ENCODE data around the gene BORCS5. TPM values are rescaled to one million over a fixed set of nuclear protein-coding genes. Genes with fewer than 3 reads are reported as not detected.
"Not testable (repeated sequence)": the region's sequence is repeated elsewhere in the genome, so short reads cannot be mapped to it uniquely, and the experiment has no call there.

BORCS5 gene
- total and polyA plus RNA-seq, 3 experiments from 2014 or later, result 22.0 to 39.7 (median 36.4) TPM

DNA sequence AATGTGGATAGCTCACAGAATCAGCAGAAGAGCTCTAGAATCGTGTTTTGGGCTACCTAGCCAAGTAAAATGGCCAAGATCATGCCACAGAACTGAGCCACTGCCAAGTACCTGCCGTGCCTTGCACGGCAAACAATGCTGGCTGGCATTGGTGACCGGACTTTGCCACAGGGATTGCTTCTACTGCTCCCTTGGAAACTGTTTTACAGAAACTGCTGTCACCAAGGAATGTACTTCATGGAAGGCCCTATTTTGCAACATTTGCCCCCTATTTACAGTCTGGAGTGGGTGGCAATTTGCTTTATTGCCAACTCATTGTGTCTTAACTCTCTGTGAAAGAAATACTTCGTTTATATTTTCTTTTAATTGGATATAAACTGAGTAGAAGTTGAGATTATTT is 49.0 kb downstream of the BORCS5 start:
- H3K4me3 Mint-ChIP-seq, result no peak overlapping the region
- no peaks in the 10 kb centered on the region for H3K27me3 Mint-ChIP-seq
- H3K9me3 Mint-ChIP-seq, result no peaks in the 10 kb centered on the region
- Histone ChIP-seq H3K4me1 (ENCODE audit: insufficient read depth, low read length) (peaks cover 18% of the 10 kb centered on the region), H3K27ac (ENCODE audit: low read depth, low read length) (no peak overlapping the region), H3K4me3 (ENCODE audit: low read length) (no peak overlapping the region), H3K27me3 (ENCODE audit: insufficient read depth, low read length, poor library complexity, severe bottlenecking) (no peaks in the 10 kb centered on the region), H3K9me3 (ENCODE audit: low read length) (no peaks in the 10 kb centered on the region), H3K36me3 (ENCODE audit: insufficient read depth, low read length) (no peaks in the 10 kb centered on the region)
- ChIA-PET CTCF (no interaction called here), POLR2A (no interaction called here)
- H3K36me3 Mint-ChIP-seq, result peaks cover 7 to 11% (median 7%) of the 10 kb centered on the region in 3 donors
- H3K4me1 Mint-ChIP-seq, result peaks cover 30 to 60% (median 58%) of the 10 kb centered on the region in 3 donors
- H3K27ac Mint-ChIP-seq, result peak overlapping the region in 2 of 8 donors; percentile 36 to 56
- no peak for DNase-seq

DNA sequence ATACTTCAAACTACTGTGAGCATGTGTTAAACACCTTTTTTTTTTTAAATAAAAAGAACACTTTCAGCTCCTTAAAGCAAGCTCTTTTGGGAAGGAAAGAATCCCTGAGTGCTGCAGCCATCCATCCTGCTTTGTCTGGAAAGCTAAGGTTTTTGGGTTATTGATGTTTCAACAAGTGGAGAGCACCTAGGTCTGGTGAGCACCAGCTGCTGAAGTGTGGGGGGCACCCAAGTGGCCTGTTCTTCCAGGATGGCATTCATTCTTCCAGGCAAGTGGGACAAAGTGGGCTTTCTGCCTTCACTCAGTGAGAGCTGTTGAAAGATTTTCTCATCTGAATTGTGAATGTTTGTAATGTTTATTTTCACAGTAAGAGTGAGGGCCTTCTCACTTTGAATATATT is 49.9 kb downstream of the BORCS5 start:
- POLR2A ChIA-PET, result interaction anchor here (0.7 kb wide), 1 partner anchor 131 kb away, joined by 3 read pairs; no protein-coding TSS in a partner anchor

DNA sequence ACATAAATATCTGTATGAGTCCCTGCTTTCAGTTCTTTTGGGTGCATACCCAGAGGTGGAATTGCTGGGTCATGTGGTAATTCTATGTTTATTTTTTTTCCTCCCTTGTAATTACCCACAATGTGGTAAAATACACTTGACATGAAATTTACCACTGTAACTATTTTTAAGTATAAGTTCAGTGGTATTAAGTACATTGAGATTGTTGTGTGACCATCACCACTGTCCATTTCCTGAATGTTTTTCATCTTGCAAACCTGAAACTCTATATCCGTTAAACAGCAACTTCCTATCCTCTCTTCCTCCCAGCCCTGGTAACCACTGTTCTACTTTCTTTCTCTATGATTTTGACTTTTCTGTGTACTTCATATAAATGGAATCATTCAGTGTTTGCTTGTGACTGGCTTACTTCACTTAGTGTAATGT is 51.4 kb downstream of the BORCS5 start:
- H3K36me3 Mint-ChIP-seq, result peaks cover 5 to 12% (median 11%) of the 10 kb centered on the region in 3 donors
- POLR2A ChIA-PET, result no interaction called here
- DNase-seq, result peak in 1 of 5 donors; percentile 16

More for the DNA sequence above, 49.9 kb downstream of the BORCS5 start:
- H3K4me1 ChIP-seq (ENCODE audit: insufficient read depth, low read length), result peaks cover 18% of the 10 kb centered on the region
- no peaks in the 10 kb centered on the region for H3K27me3 ChIP-seq (ENCODE audit: insufficient read depth, low read length, poor library complexity, severe bottlenecking)
- Mint-ChIP-seq H3K4me1 (peaks cover 32 to 65% (median 60%) of the 10 kb centered on the region in 3 donors), H3K4me3 (no peak overlapping the region), H3K27me3 (no peaks in the 10 kb centered on the region), H3K27ac (peak overlapping the region in 6 of 8 donors; percentile 1 to 78 (median 35)), H3K9me3 (no peaks in the 10 kb centered on the region), H3K36me3 (peaks cover 9 to 13% (median 11%) of the 10 kb centered on the region in 3 donors)
- H3K27ac ChIP-seq (ENCODE audit: low read depth, low read length), result no peak overlapping the region
- H3K9me3 ChIP-seq (ENCODE audit: low read length), result no peaks in the 10 kb centered on the region
- DNase-seq, result no peak
- H3K4me3 ChIP-seq (ENCODE audit: low read length), result no peak overlapping the region
- CTCF ChIA-PET, result no interaction called here
- H3K36me3 ChIP-seq (ENCODE audit: insufficient read depth, low read length), result no peaks in the 10 kb centered on the region

DNA sequence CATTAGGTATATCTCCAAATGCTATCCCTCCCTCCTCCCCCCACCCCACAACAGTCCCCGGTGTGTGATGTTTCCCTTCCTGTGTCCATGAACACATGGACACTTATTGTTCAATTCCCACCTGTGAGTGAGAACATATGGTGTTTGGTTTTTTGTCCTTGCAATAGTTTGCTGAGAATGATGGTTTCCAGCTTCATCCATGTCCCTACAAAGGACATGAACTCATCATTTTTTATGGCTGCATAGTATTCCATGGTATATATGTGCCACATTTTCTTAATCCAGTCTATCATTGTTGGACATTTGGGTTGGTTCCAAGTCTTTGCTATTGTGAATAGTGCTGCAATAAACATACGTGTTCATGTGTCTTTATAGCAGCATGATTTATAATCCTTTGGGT is 52.5 kb downstream of the BORCS5 start:
- H3K27me3 Mint-ChIP-seq; H3K9me3 Mint-ChIP-seq; CTCF ChIA-PET; H3K9me3 ChIP-seq (ENCODE audit: low read length); H3K4me3 ChIP-seq (ENCODE audit: low read length); DNase-seq; H3K4me3 Mint-ChIP-seq; H3K27ac ChIP-seq (ENCODE audit: low read depth, low read length); H3K36me3 Mint-ChIP-seq; H3K36me3 ChIP-seq (ENCODE audit: insufficient read depth, low read length); H3K27me3 ChIP-seq (ENCODE audit: insufficient read depth, low read length, poor library complexity, severe bottlenecking); H3K4me1 ChIP-seq (ENCODE audit: insufficient read depth, low read length); POLR2A ChIA-PET: not testable (repeated sequence)
- Mint-ChIP-seq H3K4me1 (peaks cover 23 to 50% (median 47%) of the 10 kb centered on the region in 3 donors), H3K27ac (peak overlapping the region in 3 of 8 donors; percentile 28 to 77 (median 38))

More for the DNA sequence above, 51.4 kb downstream of the BORCS5 start:
- H3K4me1 Mint-ChIP-seq, result peaks cover 25 to 60% (median 58%) of the 10 kb centered on the region in 3 donors
- H3K9me3 Mint-ChIP-seq, result no peaks in the 10 kb centered on the region
- no peak overlapping the region for H3K4me3 ChIP-seq (ENCODE audit: low read length)
- H3K36me3 ChIP-seq (ENCODE audit: insufficient read depth, low read length), result no peaks in the 10 kb centered on the region
- H3K27ac ChIP-seq (ENCODE audit: low read depth, low read length), result no peak overlapping the region
- peak overlapping the region in 5 of 7 donors; percentile 1 to 52 (median 27) for H3K4me3 Mint-ChIP-seq
- no peaks in the 10 kb centered on the region for H3K27me3 Mint-ChIP-seq
- CTCF ChIA-PET, result no interaction called here
- H3K9me3 ChIP-seq (ENCODE audit: low read length), result no peaks in the 10 kb centered on the region
- H3K4me1 ChIP-seq (ENCODE audit: insufficient read depth, low read length), result peaks cover 18% of the 10 kb centered on the region
- H3K27ac Mint-ChIP-seq, result peak overlapping the region; percentile 22 to 83 (median 60)
- H3K27me3 ChIP-seq (ENCODE audit: insufficient read depth, low read length, poor library complexity, severe bottlenecking), result no peaks in the 10 kb centered on the region

DNA sequence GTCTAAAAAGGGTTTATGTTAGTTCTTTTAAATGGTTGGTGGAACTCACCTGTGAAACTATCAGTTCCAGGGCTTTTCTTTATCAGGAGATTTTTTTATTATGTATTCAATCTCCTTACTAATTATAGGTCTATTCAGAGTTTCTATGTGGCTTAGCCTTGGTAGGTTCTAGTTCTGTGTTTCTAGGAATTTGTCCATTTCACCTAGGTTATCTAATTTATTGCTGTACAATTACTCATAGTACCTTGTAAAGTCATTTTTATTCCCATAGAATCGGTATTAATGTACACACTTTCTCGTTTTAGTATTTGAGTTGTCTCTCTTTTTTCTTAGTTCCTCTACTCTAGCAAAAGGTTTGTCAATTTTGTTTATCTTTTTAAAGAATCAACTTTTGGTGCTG is 59.0 kb downstream of the BORCS5 start:
- Mint-ChIP-seq H3K9me3 (peaks cover 0 to 8% (median 3%) of the 10 kb centered on the region in 5 donors), H3K4me1 (peaks cover 21 to 44% (median 34%) of the 10 kb centered on the region in 3 donors), H3K36me3 (peaks cover 10 to 16% (median 14%) of the 10 kb centered on the region in 3 donors), H3K27me3 (peaks cover 0 to 1% of the 10 kb centered on the region in 2 donors), H3K27ac (peak overlapping the region in 6 of 8 donors; percentile 29 to 81 (median 58)), H3K4me3 (peak overlapping the region in 1 of 7 donors; percentile 8)
- Histone ChIP-seq H3K9me3 (ENCODE audit: low read length) (no peaks in the 10 kb centered on the region), H3K27ac (ENCODE audit: low read depth, low read length) (no peak overlapping the region), H3K4me3 (ENCODE audit: low read length) (no peak overlapping the region), H3K27me3 (ENCODE audit: insufficient read depth, low read length, poor library complexity, severe bottlenecking) (no peaks in the 10 kb centered on the region), H3K36me3 (ENCODE audit: insufficient read depth, low read length) (no peaks in the 10 kb centered on the region), H3K4me1 (ENCODE audit: insufficient read depth, low read length) (no peaks in the 10 kb centered on the region)
- CTCF ChIA-PET, result no interaction called here
- POLR2A ChIA-PET, result no interaction called here
- DNase-seq, result no peak

DNA sequence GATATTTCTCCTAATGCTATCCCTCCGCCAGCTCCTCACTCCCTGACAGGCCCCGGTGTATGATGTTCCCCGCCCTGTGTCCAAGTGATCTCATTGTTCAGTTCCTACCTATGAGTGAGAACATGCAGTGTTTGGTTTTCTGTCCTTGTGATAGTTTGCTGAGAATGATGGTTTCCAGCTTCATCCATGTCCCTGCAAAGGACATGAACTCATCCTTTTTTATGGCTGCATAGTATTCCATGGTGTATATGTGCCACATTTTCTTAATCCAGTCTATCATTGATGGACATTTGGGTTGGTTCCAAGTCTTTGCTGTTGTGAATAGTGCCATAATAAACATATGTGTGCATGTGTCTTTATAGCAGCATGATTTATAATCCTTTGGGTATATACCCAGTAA is 62.3 kb downstream of the BORCS5 start:
- Mint-ChIP-seq H3K9me3 (peaks cover 4 to 29% (median 15%) of the 10 kb centered on the region in 5 donors), H3K36me3 (peaks cover 13 to 35% (median 30%) of the 10 kb centered on the region in 3 donors), H3K4me1 (peaks cover 19 to 37% (median 36%) of the 10 kb centered on the region in 3 donors), H3K27ac (peak overlapping the region in 1 of 8 donors; percentile 57)
- DNase-seq; H3K4me3 ChIP-seq (ENCODE audit: low read length); H3K27ac ChIP-seq (ENCODE audit: low read depth, low read length); H3K4me1 ChIP-seq (ENCODE audit: insufficient read depth, low read length); CTCF ChIA-PET; POLR2A ChIA-PET; H3K27me3 ChIP-seq (ENCODE audit: insufficient read depth, low read length, poor library complexity, severe bottlenecking); H3K27me3 Mint-ChIP-seq; H3K9me3 ChIP-seq (ENCODE audit: low read length); H3K36me3 ChIP-seq (ENCODE audit: insufficient read depth, low read length); H3K4me3 Mint-ChIP-seq: not testable (repeated sequence)

DNA sequence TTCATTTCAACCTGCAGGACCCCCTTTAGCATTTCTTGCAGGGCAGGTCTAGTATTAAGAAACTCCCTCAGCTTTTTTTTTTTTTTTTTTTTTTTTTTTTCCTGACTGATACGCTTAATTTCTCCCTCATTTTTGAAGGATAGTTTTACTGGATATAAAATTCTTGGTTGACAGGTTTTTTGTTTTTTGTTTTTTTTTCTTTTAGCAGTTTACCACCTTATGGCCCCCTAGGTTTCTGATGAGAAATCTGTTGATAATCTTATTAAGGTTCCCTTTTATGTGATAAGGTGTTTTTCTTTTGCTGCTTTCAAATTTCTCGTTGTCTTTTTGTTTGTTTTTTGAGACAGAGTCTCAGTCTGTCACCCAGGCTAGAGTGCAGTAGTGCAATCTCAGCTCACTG is 66.5 kb downstream of the BORCS5 start:
- H3K9me3 ChIP-seq (ENCODE audit: low read length), result no peaks in the 10 kb centered on the region
- Mint-ChIP-seq H3K27me3 (peaks cover 0 to 1% of the 10 kb centered on the region in 2 donors), H3K9me3 (peaks cover 11 to 39% (median 19%) of the 10 kb centered on the region in 5 donors), H3K36me3 (peaks cover 18 to 53% (median 39%) of the 10 kb centered on the region in 3 donors), H3K27ac (no peak overlapping the region), H3K4me1 (peaks cover 13 to 45% (median 40%) of the 10 kb centered on the region in 3 donors), H3K4me3 (no peak overlapping the region)
- H3K27me3 ChIP-seq (ENCODE audit: insufficient read depth, low read length, poor library complexity, severe bottlenecking), result no peaks in the 10 kb centered on the region
- POLR2A ChIA-PET, result interaction anchor here (0.6 kb wide), 1 partner anchor 58 kb away, joined by 4 read pairs; no protein-coding TSS in a partner anchor
- no peaks in the 10 kb centered on the region for H3K36me3 ChIP-seq (ENCODE audit: insufficient read depth, low read length)
- H3K27ac ChIP-seq (ENCODE audit: low read depth, low read length), result no peak overlapping the region
- H3K4me3 ChIP-seq (ENCODE audit: low read length), result no peak overlapping the region
- CTCF ChIA-PET, result interaction anchor here (0.9 kb wide), 1 partner anchor 19 kb away, joined by 4 read pairs; no protein-coding TSS in a partner anchor
- DNase-seq, result no peak
- no peaks in the 10 kb centered on the region for H3K4me1 ChIP-seq (ENCODE audit: insufficient read depth, low read length)

DNA sequence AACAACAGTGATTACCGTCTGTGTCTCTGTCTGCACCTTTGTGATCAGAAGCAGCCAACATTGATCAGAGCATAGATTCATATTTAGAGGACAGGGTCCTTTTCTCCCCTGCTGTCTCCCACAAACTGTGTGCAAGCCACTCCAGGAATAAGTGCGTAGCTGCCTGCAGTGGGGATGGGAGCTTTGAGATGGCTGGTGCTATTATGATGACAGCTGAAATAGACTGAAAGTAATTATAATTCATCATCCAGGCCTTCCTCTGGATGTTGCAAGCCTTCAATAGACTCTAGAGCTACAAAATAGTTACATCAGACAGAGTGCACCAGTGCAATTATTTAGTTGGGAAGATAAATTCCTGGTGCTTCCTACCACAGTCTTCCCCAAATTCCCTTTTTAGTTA is 68.1 kb downstream of the BORCS5 start:
- H3K4me3 Mint-ChIP-seq, result peak overlapping the region in 1 of 7 donors; percentile 15
- POLR2A ChIA-PET, result interaction anchor here (1.1 kb wide), 1 partner anchor 17 kb away, joined by 3 read pairs; no protein-coding TSS in a partner anchor
- Histone ChIP-seq H3K27ac (ENCODE audit: low read depth, low read length) (no peak overlapping the region), H3K9me3 (ENCODE audit: low read length) (no peaks in the 10 kb centered on the region), H3K27me3 (ENCODE audit: insufficient read depth, low read length, poor library complexity, severe bottlenecking) (no peaks in the 10 kb centered on the region), H3K36me3 (ENCODE audit: insufficient read depth, low read length) (no peaks in the 10 kb centered on the region), H3K4me3 (ENCODE audit: low read length) (no peak overlapping the region), H3K4me1 (ENCODE audit: insufficient read depth, low read length) (no peaks in the 10 kb centered on the region)
- CTCF ChIA-PET, result no interaction called here
- H3K4me1 Mint-ChIP-seq, result peaks cover 25 to 60% (median 51%) of the 10 kb centered on the region in 3 donors
- DNase-seq, result no peak
- H3K27me3 Mint-ChIP-seq, result no peaks in the 10 kb centered on the region
- peaks cover 16 to 48% (median 34%) of the 10 kb centered on the region in 3 donors for H3K36me3 Mint-ChIP-seq
- peak overlapping the region in 5 of 8 donors; percentile 23 to 56 (median 50) for H3K27ac Mint-ChIP-seq
- H3K9me3 Mint-ChIP-seq, result peaks cover 11 to 35% (median 18%) of the 10 kb centered on the region in 5 donors

Measured in CD8-positive, alpha-beta memory T cell (primary cell).